Activated CD4-positive, CD25-positive, alpha-beta regulatory T cell treated with anti-CD3 and anti-CD28 coated beads, Interleukin-2, amount 50 U/mL, for 24 hours (primary cell): Measurements from ENCODE around the gene ITPK1.

Experiments
- ATAC-seq, 2 donors: fragments of 150-1000 bp; cut with Tn5 transposase; one replicate each; pipeline ENCODE4 v1.10.0; 2021; ENCODE audit warnings: mild to moderate bottlenecking in 1 of 2, moderate library complexity in 1 of 2

The ITPK1 gene

DNA sequence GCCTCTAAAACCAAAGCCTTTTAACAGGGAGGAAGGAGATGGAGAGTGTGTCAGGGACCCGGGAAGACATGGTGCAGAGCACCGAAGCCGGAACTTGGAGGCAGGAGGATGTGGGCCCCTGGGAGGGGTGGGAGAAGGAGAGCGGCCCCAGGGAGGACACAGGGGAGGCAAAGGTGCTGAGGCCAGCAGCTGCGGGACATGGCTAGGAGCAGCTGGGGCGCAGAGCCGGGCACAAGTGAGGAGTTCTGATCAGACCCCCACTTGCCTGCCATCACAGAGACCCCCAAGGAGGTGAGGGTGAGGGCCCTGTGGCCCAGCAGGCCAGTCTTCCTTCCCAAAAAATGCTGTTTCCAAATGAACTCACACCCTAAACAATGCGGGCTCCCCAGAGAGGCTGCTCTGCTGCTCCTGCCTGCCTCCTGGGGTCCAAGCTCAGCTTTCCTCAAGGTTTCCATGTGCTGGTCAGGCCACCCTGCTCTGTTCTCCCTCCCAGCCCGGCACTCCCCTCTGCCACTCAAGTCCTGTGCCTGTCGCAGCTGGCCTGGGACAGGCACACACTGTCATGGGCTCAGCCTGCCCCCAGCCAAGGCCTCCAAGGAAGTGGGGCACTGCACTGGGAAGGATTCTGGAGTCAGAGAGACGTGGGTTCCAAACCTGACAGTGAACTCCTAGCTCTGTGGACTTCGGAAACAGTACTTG is 168.7 kb downstream of the ITPK1 start:
- ATAC-seq, result no peak

- ATAC-seq, result no peak
Observed at GRCh38 chr14:92945959-92946846, 169.5 kb downstream of the ITPK1 start.

- ATAC-seq, result no peak
Observed at GRCh38 chr14:92945544-92945943, 170.2 kb downstream of the ITPK1 start.

GRCh38 chr14:92944976-92945375 is 170.7 kb downstream of the ITPK1 start:
- ATAC-seq, result no peak

- no peak for ATAC-seq
Observed at GRCh38 chr14:92943855-92944570, 171.7 kb downstream of the ITPK1 start.

DNA sequence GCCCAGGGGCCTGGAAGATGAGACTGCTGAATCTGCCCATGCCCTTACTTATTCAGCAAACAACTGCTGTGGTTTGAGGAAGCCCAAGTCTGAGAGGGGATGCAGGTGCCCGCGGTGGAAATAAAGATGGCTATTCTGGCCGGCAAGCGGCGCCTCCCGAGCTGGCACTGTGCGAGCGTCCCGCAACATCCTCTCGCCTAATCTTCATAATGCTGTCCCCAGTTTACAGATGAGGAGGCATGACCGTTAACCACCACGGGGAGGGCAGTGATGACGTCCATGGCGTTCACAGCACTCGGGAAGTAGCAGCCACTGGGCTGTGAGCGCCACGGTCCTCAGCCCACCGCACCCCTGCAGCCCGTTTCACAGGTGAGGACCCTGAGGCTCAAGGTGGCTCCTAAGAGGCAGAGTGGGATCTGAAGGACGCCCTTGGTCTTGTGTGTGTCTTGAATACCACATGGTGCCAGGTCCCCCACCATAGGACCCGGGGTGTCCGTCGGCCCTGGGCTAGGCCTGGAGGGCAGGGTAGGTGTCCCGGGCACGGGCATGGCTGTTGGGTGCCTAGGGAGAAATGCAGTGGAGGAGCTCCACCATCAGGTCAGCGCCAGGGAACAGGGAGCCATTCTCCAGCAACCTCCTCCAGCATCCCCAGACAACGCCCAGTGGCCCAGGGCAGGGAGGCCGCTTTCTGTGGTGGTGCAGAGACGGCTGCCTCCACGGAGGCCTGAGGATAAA is 172.6 kb downstream of the ITPK1 start:
- no peak for ATAC-seq

DNA sequence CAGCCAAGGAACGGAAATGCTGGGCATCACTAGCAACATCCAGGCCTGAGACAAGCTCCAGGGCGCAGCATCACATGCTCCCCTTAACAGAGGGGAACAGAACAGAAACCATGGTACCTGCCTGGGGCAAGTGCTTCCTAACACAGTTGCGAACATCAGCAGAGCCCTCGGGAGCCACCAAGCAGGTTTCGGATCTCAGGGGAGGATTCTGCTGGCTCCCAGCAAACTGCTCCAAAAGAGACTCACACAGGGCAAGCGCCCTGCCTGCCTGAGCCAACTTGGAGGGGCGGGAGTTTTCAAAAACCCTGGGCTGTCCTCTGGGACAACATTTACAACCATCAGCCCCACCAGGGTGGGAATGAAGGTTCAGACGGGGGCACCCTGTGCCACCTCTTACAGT is 173.1 kb downstream of the ITPK1 start:
- no peak for ATAC-seq

DNA sequence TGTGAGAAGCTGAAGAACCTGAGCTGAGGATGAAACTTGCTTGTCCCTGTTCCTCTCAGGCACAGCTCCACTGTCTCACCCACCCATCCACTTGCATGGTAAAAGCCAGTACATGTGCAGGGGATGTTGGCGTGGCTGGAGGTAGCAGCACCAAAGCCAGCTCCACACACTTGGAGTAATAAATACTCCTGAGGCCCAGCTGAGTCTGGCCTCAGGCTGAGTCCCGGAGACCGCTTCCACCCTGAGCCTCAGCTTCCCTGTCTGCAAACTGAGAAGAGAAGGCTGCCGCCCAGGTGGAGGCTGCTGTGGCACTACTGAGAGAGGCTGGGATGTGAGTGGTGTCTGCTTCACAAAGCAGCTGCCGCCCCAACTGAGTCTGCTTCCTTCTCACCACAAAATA is 173.6 kb downstream of the ITPK1 start:
- no peak for ATAC-seq

DNA sequence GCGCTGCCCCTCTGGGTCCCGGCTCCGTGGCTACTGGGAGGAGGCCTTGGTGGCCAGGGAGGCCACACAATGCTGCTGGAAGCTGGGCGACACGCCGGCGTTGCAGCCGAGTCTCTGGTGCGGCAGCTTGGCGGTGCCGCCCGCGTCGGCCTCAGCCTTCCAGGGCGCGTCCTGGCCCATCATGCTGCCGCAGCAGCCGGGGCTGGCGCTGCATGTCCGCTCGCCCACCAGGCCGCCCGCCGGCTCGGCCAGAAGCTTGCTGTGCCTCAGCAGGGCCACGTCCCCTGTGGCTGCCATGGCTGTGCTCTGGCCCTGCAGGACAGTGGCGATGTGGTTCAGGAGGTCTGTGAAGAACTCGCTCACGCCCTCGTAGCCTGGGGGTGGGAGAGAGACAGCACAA is 174.2 kb downstream of the ITPK1 start:
- no peak for ATAC-seq

DNA sequence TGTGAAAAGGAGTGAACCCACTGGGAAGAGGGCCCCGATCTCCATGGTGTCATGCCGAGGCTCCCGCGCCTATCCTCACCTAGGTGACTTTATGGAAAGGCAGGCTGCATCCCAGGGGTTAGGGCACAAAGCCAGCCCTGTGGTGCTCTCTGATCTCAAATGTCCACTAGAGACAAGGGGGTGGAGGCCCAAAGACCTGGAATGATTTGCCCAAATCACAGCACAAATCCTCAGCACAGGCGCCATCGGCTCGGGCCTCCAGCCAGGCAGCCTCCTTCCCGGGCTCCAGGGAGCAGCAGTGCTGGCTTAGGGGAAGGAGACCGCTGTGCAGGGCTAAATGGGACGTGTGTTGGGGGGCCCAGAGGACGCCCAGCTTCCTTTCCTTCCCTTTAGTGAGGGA is 175.2 kb downstream of the ITPK1 start:
- no peak for ATAC-seq

- ATAC-seq, result no peak
Observed at GRCh38 chr14:92939699-92940098, 176.0 kb downstream of the ITPK1 start.

GRCh38 chr14:92938890-92939671 is 176.6 kb downstream of the ITPK1 start:
- no peak for ATAC-seq

GRCh38 chr14:92938235-92938875 is 177.4 kb downstream of the ITPK1 start:
- ATAC-seq, result no peak

- ATAC-seq, result peak in 1 of 2 donors; percentile 28
Observed at GRCh38 chr14:92937051-92937937, 178.4 kb downstream of the ITPK1 start.

DNA sequence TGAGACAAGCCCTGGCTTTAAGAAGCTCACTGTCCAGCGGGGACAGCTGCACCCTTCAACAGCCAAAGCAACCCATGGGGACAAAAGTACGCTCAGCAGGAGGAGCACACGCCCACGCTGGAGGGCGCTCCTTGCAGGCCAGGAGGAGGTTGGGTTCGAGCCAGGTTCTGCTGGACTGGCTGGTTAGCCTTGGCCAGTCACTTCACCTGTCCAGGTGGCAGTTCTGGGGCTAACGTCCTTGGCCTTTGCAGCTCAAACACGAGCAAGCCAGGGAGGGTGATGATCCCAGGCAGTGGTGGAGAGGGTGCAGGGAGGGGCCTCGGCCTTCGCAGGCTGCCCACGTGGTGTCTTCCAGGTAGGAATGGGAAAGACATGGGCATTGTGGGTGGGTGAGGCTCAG is 179.6 kb downstream of the ITPK1 start:
- no peak for ATAC-seq

DNA sequence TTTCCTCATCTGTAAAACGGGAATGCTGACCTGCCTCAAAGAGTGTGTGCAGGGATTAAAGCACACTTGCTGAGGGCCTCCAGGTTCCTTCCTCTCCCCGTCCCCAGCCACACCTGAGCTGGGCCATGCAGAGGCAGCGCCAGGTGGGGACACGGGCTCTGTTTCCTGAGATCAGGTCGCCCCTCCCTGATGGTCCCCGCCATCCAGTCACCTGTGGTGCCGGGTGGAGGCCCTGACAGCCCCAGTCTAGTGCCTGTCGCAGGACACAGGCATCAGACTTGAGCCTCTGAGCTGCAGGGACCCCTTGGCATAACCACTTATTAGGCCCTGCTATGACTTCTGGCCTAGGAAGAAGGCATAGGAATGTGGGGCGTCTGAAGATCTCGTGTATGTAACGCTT is 180.3 kb downstream of the ITPK1 start:
- no peak for ATAC-seq

DNA sequence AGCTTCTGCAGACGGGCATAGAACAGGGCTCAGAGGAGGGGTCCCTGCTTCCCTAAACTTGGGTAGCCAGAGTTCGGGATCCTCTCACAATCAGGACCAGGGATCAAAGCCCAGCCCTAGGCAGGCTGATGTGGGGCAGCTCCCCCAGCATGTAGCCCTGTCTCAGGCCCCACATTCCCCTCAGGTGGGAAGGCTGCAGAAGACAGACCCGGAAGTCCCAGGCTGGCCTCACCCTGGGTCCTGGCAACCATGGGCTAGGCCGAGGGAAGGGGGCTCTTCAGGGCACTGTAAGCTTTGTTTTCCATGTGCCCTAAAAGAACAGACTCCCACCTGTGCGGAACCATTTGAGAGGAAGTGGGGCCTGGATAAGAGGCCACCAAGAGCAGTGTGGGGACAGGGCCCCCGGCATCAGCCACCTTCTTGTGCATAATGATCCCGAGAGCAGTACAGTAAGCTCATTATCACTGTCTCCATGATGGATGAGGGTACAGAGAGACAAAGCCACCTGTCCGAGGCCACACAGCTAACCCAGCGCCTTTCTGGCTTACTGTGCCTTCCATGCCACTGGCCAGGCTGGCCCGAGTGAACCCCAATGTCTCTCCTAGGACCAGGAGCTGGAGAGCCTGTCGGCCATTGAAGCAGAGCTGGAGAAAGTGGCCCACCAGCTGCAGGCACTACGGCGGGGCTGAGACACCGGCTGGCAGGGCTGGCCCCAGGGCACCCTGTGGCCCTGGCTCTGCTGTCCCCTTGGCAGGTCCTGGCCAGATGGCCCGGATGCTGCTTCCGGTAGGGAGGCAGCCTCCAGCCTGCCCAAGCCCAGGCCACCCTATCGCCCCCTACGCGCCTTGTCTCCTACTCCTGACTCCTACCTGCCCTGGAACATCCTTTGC is 181.3 kb downstream of the ITPK1 start:
- ATAC-seq, result no peak

DNA sequence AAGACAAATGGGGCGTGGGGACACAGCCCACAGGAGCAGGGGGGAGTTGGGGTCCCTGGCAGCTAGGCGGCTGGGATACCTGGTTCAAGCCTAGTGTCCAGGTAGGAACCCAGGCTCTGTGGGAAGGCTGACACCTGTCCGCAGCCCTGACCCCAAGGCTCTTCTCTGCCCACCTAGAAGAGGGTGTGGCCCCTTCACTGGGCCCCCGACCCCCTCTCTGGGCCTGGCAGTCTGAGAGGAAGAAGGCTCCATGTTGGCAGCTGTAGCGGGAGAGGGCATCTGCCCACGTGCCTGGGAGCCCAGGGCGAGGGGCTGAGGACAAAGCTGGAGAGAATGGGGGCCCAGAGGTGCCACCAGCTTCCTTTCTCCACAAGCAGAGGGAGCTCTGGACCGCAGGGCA is 182.2 kb downstream of the ITPK1 start:
- no peak for ATAC-seq
